ENCODE results near the gene KRTAP16-1. TPM values are rescaled to one million over a fixed set of nuclear protein-coding genes. Genes with fewer than 3 reads are reported as not detected.
"Not testable (repeated sequence)": the region's sequence is repeated elsewhere in the genome, so short reads cannot be mapped to it uniquely, and the experiment has no call there.

KRTAP16-1 gene
- not detected for total RNA-seq

- Mint-ChIP-seq H3K4me3 (peak within 1 kb of the TSS; percentile 49), H3K27me3 (no peaks in the 10 kb centered on the region), H3K27ac (peak within 1 kb of the TSS; percentile 79), H3K36me3 (no peaks in the 10 kb centered on the region), H3K9me3 (peaks cover 1% of the 10 kb centered on the region), H3K4me1 (peaks cover 40% of the 10 kb centered on the region)
- no peak for DNase-seq
These were observed at the start of gene KRTAP16-1 for GRCh38 chr17:41308918-41309359. TSS of gene KRTAP16-1 (minus strand) at chr17:41309309. CDS start at chr17:41309253, 56 bp downstream.

GRCh38 chr17:41354536-41354935 is 45.4 kb upstream of the KRTAP16-1 start:
- Mint-ChIP-seq H3K36me3 (peaks cover 2% of the 10 kb centered on the region), H3K27me3 (no peaks in the 10 kb centered on the region), H3K4me1 (peaks cover 4% of the 10 kb centered on the region), H3K4me3 (no peak overlapping the region), H3K27ac (no peak overlapping the region), H3K9me3 (peaks cover 5% of the 10 kb centered on the region)
- DNase-seq, result no peak

GRCh38 chr17:41352597-41353366 is 43.7 kb upstream of the KRTAP16-1 start:
- Mint-ChIP-seq H3K4me1 (peaks cover 4% of the 10 kb centered on the region), H3K27me3 (no peaks in the 10 kb centered on the region), H3K27ac (no peak overlapping the region)

GRCh38 chr17:41351177-41351576 is 42.1 kb upstream of the KRTAP16-1 start:
- Mint-ChIP-seq H3K4me3 (no peak overlapping the region), H3K27ac (no peak overlapping the region), H3K4me1 (peaks cover 4% of the 10 kb centered on the region), H3K9me3 (peaks cover under 1% of the 10 kb centered on the region), H3K36me3 (no peaks in the 10 kb centered on the region), H3K27me3 (no peaks in the 10 kb centered on the region)
- no peak for DNase-seq

More at GRCh38 chr17:41352597-41353366, 43.7 kb upstream of the KRTAP16-1 start:
- no peak for DNase-seq
- peaks cover 5% of the 10 kb centered on the region for H3K9me3 Mint-ChIP-seq
- H3K4me3 Mint-ChIP-seq, result no peak overlapping the region
- peaks cover 2% of the 10 kb centered on the region for H3K36me3 Mint-ChIP-seq

- H3K36me3 Mint-ChIP-seq, H3K4me1 Mint-ChIP-seq, H3K9me3 Mint-ChIP-seq, H3K27me3 Mint-ChIP-seq, H3K27ac Mint-ChIP-seq, H3K4me3 Mint-ChIP-seq, DNase-seq: not testable (repeated sequence)
These were observed 41.3 kb upstream of the KRTAP16-1 start, which contains the start of gene KRT33A for GRCh38 chr17:41350381-41350878. TSS of gene KRT33A (minus strand) at chr17:41350828. CDS start at chr17:41350767, 61 bp downstream.

- Mint-ChIP-seq H3K4me1 (peaks cover 6% of the 10 kb centered on the region), H3K27ac (no peak overlapping the region), H3K36me3 (peaks cover 5% of the 10 kb centered on the region), H3K4me3 (no peak overlapping the region), H3K27me3 (no peaks in the 10 kb centered on the region), H3K9me3 (peaks cover 3% of the 10 kb centered on the region)
- no peak for DNase-seq
These were observed 39.0 kb upstream of the KRTAP16-1 start for GRCh38 chr17:41347869-41348760.

- H3K27me3 Mint-ChIP-seq, DNase-seq, H3K27ac Mint-ChIP-seq, H3K4me3 Mint-ChIP-seq: not testable (repeated sequence)
- H3K4me1 Mint-ChIP-seq, result peaks cover 14% of the 10 kb centered on the region
- H3K9me3 Mint-ChIP-seq, result peaks cover 10% of the 10 kb centered on the region
- peaks cover 13% of the 10 kb centered on the region for H3K36me3 Mint-ChIP-seq
These were observed 37.3 kb upstream of the KRTAP16-1 start for GRCh38 chr17:41346421-41346820.

- Mint-ChIP-seq H3K4me1 (peaks cover 19% of the 10 kb centered on the region), H3K36me3 (peaks cover 13% of the 10 kb centered on the region), H3K9me3 (peaks cover 10% of the 10 kb centered on the region), H3K27me3 (no peaks in the 10 kb centered on the region), H3K4me3 (no peak overlapping the region), H3K27ac (no peak overlapping the region)
- no peak for DNase-seq
These were observed 36.9 kb upstream of the KRTAP16-1 start for GRCh38 chr17:41345992-41346391.

GRCh38 chr17:41343029-41343428 is 33.9 kb upstream of the KRTAP16-1 start:
- DNase-seq, result no peak
- Mint-ChIP-seq H3K27me3 (no peaks in the 10 kb centered on the region), H3K36me3 (peaks cover 13% of the 10 kb centered on the region), H3K9me3 (peaks cover 10% of the 10 kb centered on the region), H3K4me3 (no peak overlapping the region), H3K4me1 (peaks cover 47% of the 10 kb centered on the region), H3K27ac (no peak overlapping the region)

GRCh38 chr17:41340934-41341861 is 32.1 kb upstream of the KRTAP16-1 start:
- Mint-ChIP-seq H3K36me3 (peaks cover 13% of the 10 kb centered on the region), H3K4me3 (peak overlapping the region; percentile 8), H3K4me1 (peaks cover 50% of the 10 kb centered on the region), H3K27me3 (no peaks in the 10 kb centered on the region), H3K9me3 (peaks cover 10% of the 10 kb centered on the region), H3K27ac (peak overlapping the region; percentile 55)
- peak; percentile 56 for DNase-seq

GRCh38 chr17:41340494-41340893 is 31.4 kb upstream of the KRTAP16-1 start:
- H3K27me3 Mint-ChIP-seq, result no peaks in the 10 kb centered on the region
- peaks cover 10% of the 10 kb centered on the region for H3K9me3 Mint-ChIP-seq
- peaks cover 55% of the 10 kb centered on the region for H3K4me1 Mint-ChIP-seq
- peaks cover 13% of the 10 kb centered on the region for H3K36me3 Mint-ChIP-seq
- no peak overlapping the region for H3K27ac Mint-ChIP-seq
- DNase-seq, result no peak
- H3K4me3 Mint-ChIP-seq, result peak overlapping the region; percentile 16

GRCh38 chr17:41339571-41340172 is 30.6 kb upstream of the KRTAP16-1 start:
- peaks cover 10% of the 10 kb centered on the region for H3K9me3 Mint-ChIP-seq
- H3K27me3 Mint-ChIP-seq, result no peaks in the 10 kb centered on the region
- H3K4me3 Mint-ChIP-seq, result no peak overlapping the region
- H3K4me1 Mint-ChIP-seq, result peaks cover 62% of the 10 kb centered on the region
- no peak overlapping the region for H3K27ac Mint-ChIP-seq
- peaks cover 13% of the 10 kb centered on the region for H3K36me3 Mint-ChIP-seq
- DNase-seq, result no peak

GRCh38 chr17:41338961-41339485 is 29.9 kb upstream of the KRTAP16-1 start:
- Mint-ChIP-seq H3K4me3 (no peak overlapping the region), H3K4me1 (peaks cover 67% of the 10 kb centered on the region), H3K27me3 (no peaks in the 10 kb centered on the region)

GRCh38 chr17:41335747-41336146 is 26.6 kb upstream of the KRTAP16-1 start:
- Mint-ChIP-seq H3K27me3 (no peaks in the 10 kb centered on the region), H3K4me1 (peaks cover 50% of the 10 kb centered on the region), H3K4me3 (no peak overlapping the region), H3K27ac (no peak overlapping the region), H3K36me3 (no peaks in the 10 kb centered on the region), H3K9me3 (no peaks in the 10 kb centered on the region)
- no peak for DNase-seq

More at GRCh38 chr17:41338961-41339485, 29.9 kb upstream of the KRTAP16-1 start:
- H3K27ac Mint-ChIP-seq, result no peak overlapping the region
- DNase-seq, result no peak
- H3K9me3 Mint-ChIP-seq, result peaks cover 10% of the 10 kb centered on the region
- H3K36me3 Mint-ChIP-seq, result peaks cover 13% of the 10 kb centered on the region
